GM08714 (cell line): ENCODE data around the gene VPS54.
"Not testable (repeated sequence)": the region's sequence is repeated elsewhere in the genome, so short reads cannot be mapped to it uniquely, and the experiment has no call there.

ENCODE experiments used
- H3K4me3 ChIP-seq: fragments of 200-500 bp; sonication (Bioruptor generic); 2 replicates; pipeline ENCODE4 v1.5.1; 2014; ENCODE audit warnings: mild to moderate bottlenecking, low read length, inconsistent platforms
- ZNF274 ChIP-seq: IDR thresholded peaks from 2 replicates; pipeline ENCODE4 v1.6.1; 2012; ENCODE audit warnings: mild to moderate bottlenecking, low read depth, low read length

The VPS54 gene

DNA sequence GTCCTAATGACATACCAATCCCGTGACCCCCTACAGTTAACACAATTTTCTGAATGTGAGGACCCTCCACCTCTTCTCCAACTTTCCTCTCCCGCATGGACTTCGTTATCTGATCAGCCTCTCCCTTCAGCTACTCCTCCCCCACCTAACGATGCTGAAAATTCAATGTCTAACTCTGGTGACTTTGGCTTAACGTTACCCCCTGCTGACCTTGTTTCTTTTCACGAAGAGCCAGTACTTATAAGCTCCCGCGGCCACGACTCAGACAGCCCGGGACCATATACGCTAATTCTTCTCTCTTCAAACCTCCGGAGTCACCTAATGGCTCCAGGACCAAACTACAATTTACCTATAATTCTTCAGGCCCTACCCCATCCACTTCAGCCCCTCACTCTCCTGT lies 29.2 kb downstream of the VPS54 start:
- H3K4me3 ChIP-seq, result no peak overlapping the region
- TF ChIP-seq ZNF274, result no peak

- H3K4me3 ChIP-seq, result not testable (repeated sequence)
Observed at GRCh38 chr2:63988842-63989436, 30.3 kb downstream of the VPS54 start.

- no peak for TF ChIP-seq ZNF274
Observed at GRCh38 chr2:63984606-63985359, 34.4 kb downstream of the VPS54 start.

DNA sequence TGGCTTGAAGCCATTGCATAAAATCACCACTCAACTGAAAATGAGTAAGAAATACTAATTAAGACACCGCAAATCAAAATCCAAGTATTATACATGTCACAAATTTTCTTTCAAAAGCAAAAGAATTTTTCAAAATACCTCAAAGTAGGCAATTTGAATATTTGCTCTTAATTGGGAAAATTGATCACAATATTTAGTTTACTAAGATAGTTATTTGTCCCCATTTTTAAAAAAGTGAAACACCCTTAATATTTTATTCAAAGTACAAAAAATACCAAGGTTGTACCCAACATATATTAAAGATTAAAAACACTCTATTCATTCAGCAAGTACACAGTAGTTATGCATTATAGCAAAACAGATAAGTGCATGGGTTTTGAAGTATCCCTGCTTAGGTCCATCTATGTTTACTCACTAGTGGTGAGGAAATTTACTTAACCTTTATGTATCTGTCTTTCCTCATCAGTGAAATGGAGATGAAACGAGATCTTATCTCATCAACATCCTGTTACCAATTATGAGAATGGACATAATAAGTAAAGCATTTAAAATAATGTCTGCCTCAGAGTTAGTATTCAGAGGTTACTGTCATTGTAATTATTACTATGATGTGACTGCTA lies 35.1 kb downstream of the VPS54 start:
- TF ChIP-seq ZNF274, result no peak
- H3K4me3 ChIP-seq, result no peak overlapping the region

More at GRCh38 chr2:63984606-63985359, 34.4 kb downstream of the VPS54 start:
- H3K4me3 ChIP-seq, result no peak overlapping the region

DNA sequence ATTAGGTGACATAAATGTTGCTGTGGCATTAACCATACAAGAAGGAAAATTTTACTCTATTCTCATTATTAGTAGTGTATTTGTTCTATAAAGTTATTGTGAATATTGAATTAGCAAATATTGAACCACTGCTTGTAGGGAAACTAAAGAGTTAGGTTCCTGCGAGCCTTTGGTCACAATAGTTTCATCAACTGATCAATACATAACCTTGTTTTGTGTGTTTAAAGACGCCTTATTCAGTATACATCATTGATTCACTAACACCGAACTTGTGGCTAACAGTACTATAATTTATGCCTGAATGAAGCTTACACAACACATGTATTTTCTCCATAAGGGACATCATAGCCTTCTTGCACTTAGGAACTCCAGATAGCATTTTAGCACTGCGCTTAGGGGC lies 36.9 kb downstream of the VPS54 start:
- no peak overlapping the region for H3K4me3 ChIP-seq
- no peak for TF ChIP-seq ZNF274

DNA sequence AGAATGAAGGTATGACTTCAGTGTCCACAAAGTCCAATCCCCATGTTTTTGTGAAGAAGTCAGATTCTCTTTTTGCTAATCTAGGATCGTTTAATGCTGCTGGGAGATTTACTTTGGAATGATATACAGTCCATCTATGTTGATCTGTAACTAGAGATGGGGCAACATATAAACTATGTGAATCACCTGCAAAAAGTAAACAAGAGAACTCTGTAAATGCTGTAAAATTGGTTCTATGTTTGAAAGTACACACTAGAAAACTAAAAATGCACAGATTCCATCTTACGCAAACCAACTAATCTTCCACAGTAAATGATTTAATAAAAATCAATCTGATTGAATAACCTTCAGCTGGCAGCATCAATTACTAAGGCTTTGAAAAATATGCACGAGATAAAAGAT lies 37.5 kb downstream of the VPS54 start:
- H3K4me3 ChIP-seq, result no peak overlapping the region
- TF ChIP-seq ZNF274, result no peak

DNA sequence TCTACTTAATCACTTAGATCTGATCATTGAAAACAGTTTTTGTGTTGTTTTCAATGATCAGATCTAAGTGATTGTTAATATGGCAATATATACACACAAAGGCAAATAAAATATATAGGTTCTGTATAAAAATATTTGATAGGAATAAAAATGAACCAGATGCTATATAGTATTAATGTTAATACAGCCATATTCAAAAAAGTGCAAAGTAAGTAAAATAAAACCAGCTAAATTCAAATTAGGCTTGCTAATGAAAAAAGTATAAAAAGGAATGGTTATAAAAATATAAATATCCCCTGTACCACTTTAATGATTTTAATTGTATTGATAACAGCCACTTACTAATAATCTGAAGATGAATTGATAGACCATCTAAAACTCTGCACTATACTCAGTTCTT lies 38.4 kb downstream of the VPS54 start:
- no peak for TF ChIP-seq ZNF274
- no peak overlapping the region for H3K4me3 ChIP-seq

DNA sequence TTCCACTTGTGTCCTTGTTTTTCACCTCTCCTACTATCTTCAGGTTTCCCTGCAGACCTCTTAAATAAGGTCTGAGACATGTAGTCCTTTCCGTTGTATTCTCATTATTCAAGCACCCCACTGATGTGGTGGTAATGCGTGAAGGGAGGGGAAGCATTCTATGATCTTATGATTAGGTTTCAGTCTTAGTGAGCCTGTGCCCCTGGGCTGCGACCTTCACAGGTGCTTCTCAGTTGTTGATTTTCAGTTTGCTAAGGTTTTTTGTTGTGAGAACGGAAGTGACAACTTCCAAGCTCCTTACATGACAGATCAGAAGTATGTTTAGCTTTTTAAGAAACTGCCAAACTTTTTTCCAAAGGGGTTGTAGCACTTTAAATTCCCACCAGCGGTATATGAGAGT lies 41.3 kb downstream of the VPS54 start:
- TF ChIP-seq ZNF274, result no peak
- no peak overlapping the region for H3K4me3 ChIP-seq

DNA sequence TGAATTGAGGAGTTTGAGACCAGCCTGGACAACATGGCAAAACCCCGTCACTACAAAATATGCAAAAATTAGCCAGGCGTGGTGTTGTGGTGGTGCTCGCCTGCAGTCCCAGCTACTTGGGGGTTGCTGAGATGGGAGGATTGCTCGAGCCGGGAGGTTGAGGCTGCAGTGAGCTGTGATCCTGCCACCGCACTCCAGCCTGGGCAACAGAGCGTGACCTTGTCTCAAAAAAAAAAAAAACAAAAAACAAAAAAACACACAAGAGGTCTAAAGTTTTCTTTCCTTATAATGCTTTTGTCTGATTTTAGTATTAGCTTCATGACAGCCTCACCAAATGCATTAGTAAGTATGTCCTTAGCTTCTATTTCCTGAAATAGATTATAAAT lies 43.1 kb downstream of the VPS54 start:
- no peak for TF ChIP-seq ZNF274
- no peak overlapping the region for H3K4me3 ChIP-seq

DNA sequence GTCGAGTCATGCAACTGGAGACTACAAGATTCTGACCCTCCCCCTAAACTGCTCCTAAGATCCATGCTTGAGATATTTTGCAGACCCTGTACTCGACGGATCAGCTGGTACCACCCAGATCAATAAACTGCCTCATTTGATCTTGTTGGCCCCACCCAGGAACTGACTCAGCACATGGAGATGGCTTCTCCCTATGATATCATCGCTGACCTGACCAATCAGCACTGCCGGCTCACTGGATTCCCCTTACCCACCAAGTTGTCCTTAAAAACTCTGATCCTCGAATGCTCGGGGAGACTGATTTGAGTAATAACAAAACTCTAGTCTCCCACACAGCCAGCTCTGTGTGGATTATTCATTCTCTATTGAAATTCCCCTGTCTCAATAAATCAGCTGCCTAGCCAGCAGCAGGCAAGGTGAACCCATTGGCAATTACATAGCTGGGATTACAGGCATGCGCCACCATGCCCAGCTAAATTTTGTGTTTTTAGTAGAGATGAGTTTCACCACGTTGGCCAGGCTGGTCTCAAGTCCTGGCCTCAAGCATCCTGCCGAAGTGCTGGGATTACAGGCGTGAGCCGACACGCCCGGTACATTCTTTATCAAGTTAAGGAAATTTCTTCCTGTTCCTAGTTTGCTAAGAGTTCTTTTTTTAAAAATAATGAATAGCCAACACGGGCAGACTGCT lies 43.6 kb downstream of the VPS54 start:
- H3K4me3 ChIP-seq, result no peak overlapping the region
- no peak for TF ChIP-seq ZNF274

- not testable (repeated sequence) for H3K4me3 ChIP-seq
Observed at GRCh38 chr2:63975036-63975435, 44.2 kb downstream of the VPS54 start.

DNA sequence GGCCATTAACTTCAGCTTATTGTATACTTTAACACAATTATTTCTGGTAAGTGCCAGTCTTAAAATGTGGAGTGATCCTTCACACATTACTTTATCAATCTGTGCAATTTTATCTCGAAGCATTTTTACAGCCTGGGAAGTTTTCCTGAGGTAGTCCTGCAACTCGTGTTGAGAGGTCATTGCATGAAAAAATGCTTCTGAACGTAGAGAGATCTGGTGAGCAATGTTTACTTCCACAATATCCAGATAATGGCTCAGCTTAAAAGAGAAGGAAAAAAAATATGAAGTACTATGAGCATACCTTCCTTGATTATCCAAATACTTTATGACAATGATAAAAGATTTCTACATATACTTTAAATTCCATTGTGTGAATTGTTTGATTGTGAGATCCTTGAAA lies 57.0 kb downstream of the VPS54 start:
- no peak overlapping the region for H3K4me3 ChIP-seq
- TF ChIP-seq ZNF274, result no peak

DNA sequence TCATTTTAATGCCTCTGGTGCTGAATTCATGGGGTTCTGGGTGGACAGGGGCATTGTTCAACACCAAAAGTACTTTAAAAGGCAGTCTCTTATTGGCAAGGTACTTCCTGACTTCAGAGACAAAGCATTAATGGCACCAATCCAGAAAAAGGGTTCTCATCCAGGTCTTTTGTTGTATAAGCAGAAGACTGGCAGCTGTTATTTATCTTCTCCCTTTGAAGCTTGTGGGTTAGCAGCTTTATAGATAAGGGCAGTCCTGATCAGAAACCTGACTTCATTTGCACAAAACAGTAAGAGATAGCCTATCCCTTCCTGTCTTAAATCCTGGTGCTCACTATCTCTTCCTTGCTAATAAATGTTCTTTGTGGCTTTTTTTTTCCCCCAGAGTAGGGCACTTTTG lies 68.8 kb downstream of the VPS54 start:
- TF ChIP-seq ZNF274, result no peak
- H3K4me3 ChIP-seq, result no peak overlapping the region

GRCh38 chr2:63942788-63943187 lies 76.4 kb downstream of the VPS54 start:
- no peak for TF ChIP-seq ZNF274
- no peak overlapping the region for H3K4me3 ChIP-seq

DNA sequence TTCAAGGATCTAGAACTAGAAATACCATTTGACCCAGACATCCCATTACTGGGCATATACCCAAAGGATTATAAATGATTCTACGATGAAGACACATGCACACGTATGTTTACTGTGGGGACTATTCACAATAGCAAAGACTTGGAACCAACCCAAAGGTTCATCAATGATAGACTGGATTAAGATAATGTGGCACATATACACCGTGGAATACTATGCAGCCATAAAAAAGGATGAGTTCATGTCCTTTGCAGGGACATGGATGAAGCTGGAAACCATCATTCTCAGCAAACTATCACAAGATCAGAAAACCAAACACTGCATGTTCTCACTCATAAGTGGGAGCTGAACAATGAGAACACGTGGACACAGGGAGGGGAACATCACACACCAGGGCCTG lies 87.1 kb downstream of the VPS54 start:
- H3K4me3 ChIP-seq, result not testable (repeated sequence)
